Choroid plexus epithelial cell (primary cell): ENCODE data around the gene TLX1.

ENCODE experiments used
- DNase-seq: peaks from one replicate; pipeline ENCODE4 v3.0.0-alpha.2; 2010; ENCODE audit warnings: low read depth
- H3K4me3 ChIP-seq: 2 replicates; pipeline ENCODE4 v1.5.1; 2011; ENCODE audit warnings: low read depth, mild to moderate bottlenecking, control low read depth, low read length, moderate library complexity
- CTCF ChIP-seq: conservative IDR thresholded peaks from 2 replicates; pipeline ENCODE4 v1.5.1; 2011; ENCODE audit warnings: low read depth, mild to moderate bottlenecking, control low read depth, inconsistent platforms, low read length, moderate library complexity

The TLX1 gene

GRCh38 chr10:101091546-101092290 is 39.4 kb upstream of the TLX1 start:
- no peak for DNase-seq
- TF ChIP-seq CTCF, result no peak
- no peak overlapping the region for H3K4me3 ChIP-seq

- no peak for DNase-seq
- TF ChIP-seq CTCF, result no peak
- H3K4me3 ChIP-seq, result no peak overlapping the region
Observed at GRCh38 chr10:101092881-101093354, 38.2 kb upstream of the TLX1 start.

- DNase-seq, result no peak
Observed at GRCh38 chr10:101094121-101094879, 36.8 kb upstream of the TLX1 start.

GRCh38 chr10:101095004-101095403 is 36.1 kb upstream of the TLX1 start:
- no peak for DNase-seq
- no peak for TF ChIP-seq CTCF
- H3K4me3 ChIP-seq, result no peak overlapping the region

More at GRCh38 chr10:101094121-101094879, 36.8 kb upstream of the TLX1 start:
- no peak overlapping the region for H3K4me3 ChIP-seq
- TF ChIP-seq CTCF, result no peak

- peak; percentile 68 for DNase-seq
- no peak overlapping the region for H3K4me3 ChIP-seq
- peak; percentile 89 for TF ChIP-seq CTCF
Observed at GRCh38 chr10:101095550-101096213, 35.4 kb upstream of the TLX1 start.

- H3K4me3 ChIP-seq, result no peak overlapping the region
- TF ChIP-seq CTCF, result no peak
- DNase-seq, result no peak
Observed at GRCh38 chr10:101096378-101096777, 34.7 kb upstream of the TLX1 start.
